Subcutaneous adipose tissue (tissue), 4 donors: ENCODE results near the gene RALGPS2. TPM values are rescaled to one million over a fixed set of nuclear protein-coding genes. Genes with fewer than 3 reads are reported as not detected.

Experiments
- CTCF ChIP-seq: fragments of 450-650 bp; IDR thresholded peaks from one replicate; pipeline ENCODE4 v1.5.1; 2016; ENCODE audit warnings: low read depth, mild to moderate bottlenecking, control low read depth, antibody characterized with exemption, moderate library complexity
- total RNA-seq, 4 donors: library from RNA; depleted of rRNA; stranded (reverse); fragments of >200 nt; gene quantifications; one replicate each; pipeline ENCODE4 v1.1.0, GENCODE V29; 2016

Gene RALGPS2
- total RNA-seq, 4 donors from 2014 or later, result 11.7 to 14.8 (median 12.8) TPM

GRCh38 chr1:178948676-178949075 lies 223.6 kb downstream of the RALGPS2 start:
- TF ChIP-seq CTCF, result no peak

- no peak for TF ChIP-seq CTCF
These were observed 226.6 kb downstream of the RALGPS2 start for GRCh38 chr1:178951600-178951999.

- no peak for TF ChIP-seq CTCF
These were observed 228.0 kb downstream of the RALGPS2 start for GRCh38 chr1:178953034-178953433.

GRCh38 chr1:178953538-178954324 lies 228.7 kb downstream of the RALGPS2 start:
- no peak for TF ChIP-seq CTCF

- TF ChIP-seq CTCF, result no peak
These were observed 229.3 kb downstream of the RALGPS2 start for GRCh38 chr1:178954325-178954690.

GRCh38 chr1:178954937-178955336 lies 229.9 kb downstream of the RALGPS2 start:
- TF ChIP-seq CTCF, result no peak

GRCh38 chr1:178955391-178955954 lies 230.4 kb downstream of the RALGPS2 start:
- no peak for TF ChIP-seq CTCF
